WTC11 (cell line): ENCODE measurements around the gene FOLR1. TPM values are rescaled to one million over a fixed set of nuclear protein-coding genes. Genes with fewer than 3 reads are reported as not detected.

Source experiments
- ATAC-seq: fragments of 200-7000 bp; cut with Tn5 transposase; 2 replicates; pipeline ENCODE4 v1.10.0; 2021; ENCODE audit warnings: mild to moderate bottlenecking, moderate library complexity
- CTCF ChIA-PET: fragments of 300-600 bp; sonication (Branson Sonifier 250); formaldehyde crosslinking; loops from one replicate; lab custom pipeline; 2021; ENCODE audit warnings: antibody characterized with exemption; lab: Charles Lee
- POLR2A ChIA-PET: fragments of 350-600 bp; sonication (Branson Sonifier 250); formaldehyde crosslinking; loops from one replicate; lab custom pipeline; 2021; ENCODE audit warnings: antibody characterized with exemption; lab: Charles Lee
- DNase-seq: peaks from one replicate; pipeline ENCODE4 v3.0.0; 2021; ENCODE audit warnings: low spot score
- H3K27ac Mint-ChIP-seq: 2 replicates; pipeline ENCODE4 v1.8.0; 2021; ENCODE audit warnings: mixed read lengths
- H3K27me3 Mint-ChIP-seq: 2 replicates; pipeline ENCODE4 v1.8.0; 2021; ENCODE audit warnings: low read depth, mild to moderate bottlenecking, moderate library complexity, mixed read lengths
- H3K36me3 Mint-ChIP-seq: 2 replicates; pipeline ENCODE4 v1.8.0; 2021; ENCODE audit warnings: mixed read lengths
- H3K4me1 Mint-ChIP-seq: 2 replicates; pipeline ENCODE4 v1.8.0; 2022; ENCODE audit warnings: mixed read lengths
- H3K4me3 Mint-ChIP-seq: 2 replicates; pipeline ENCODE4 v1.8.0; 2021; ENCODE audit warnings: mild to moderate bottlenecking, moderate library complexity, mixed read lengths
- H3K9me3 Mint-ChIP-seq: 2 replicates; pipeline ENCODE4 v1.8.0; 2021; ENCODE audit warnings: mixed read lengths
- EMX1 ChIP-seq: fragments of 250-450 bp; sonication (Bioruptor Pico); IDR thresholded peaks from 2 replicates; pipeline ENCODE4 v1.8.0; 2021; ENCODE audit warnings: mild to moderate bottlenecking
- FOXP1 ChIP-seq: sonication (generic); formaldehyde crosslinking; IDR thresholded peaks from 2 replicates; pipeline ENCODE4 v1.8.0; 2022; ENCODE audit warnings: missing genetic modification reagents, mild to moderate bottlenecking, moderate library complexity, borderline replicate concordance
- MXD4 ChIP-seq: fragments of 250-450 bp; sonication (Bioruptor Pico); IDR thresholded peaks from 2 replicates; pipeline ENCODE4 v1.8.0; 2021; ENCODE audit warnings: mild to moderate bottlenecking, moderate library complexity, borderline replicate concordance
- NR1H2 ChIP-seq: sonication (generic); formaldehyde crosslinking; IDR thresholded peaks from 2 replicates; pipeline ENCODE4 v1.9.0; 2021; ENCODE audit warnings: mild to moderate bottlenecking, moderate library complexity, missing genetic modification reagents
- PRRX2 ChIP-seq: fragments of 250-450 bp; sonication (Bioruptor Pico); IDR thresholded peaks from 2 replicates; pipeline ENCODE4 v1.8.0; 2021; ENCODE audit warnings: mild to moderate bottlenecking
- SP1 ChIP-seq: sonication (generic); formaldehyde crosslinking; conservative IDR thresholded peaks from 2 replicates; pipeline ENCODE4 v1.8.1; 2022; ENCODE audit warnings: missing genetic modification reagents
- TCF7 ChIP-seq: sonication (generic); formaldehyde crosslinking; IDR thresholded peaks from 2 replicates; pipeline ENCODE4 v1.8.0; 2022; ENCODE audit warnings: mild to moderate bottlenecking, low read depth, missing genetic modification reagents, moderate library complexity
- ZNF138 ChIP-seq: sonication (generic); formaldehyde crosslinking; conservative IDR thresholded peaks from 2 replicates; pipeline ENCODE4 v1.8.1; 2022; ENCODE audit warnings: mild to moderate bottlenecking, moderate library complexity, missing genetic modification reagents
- ZNF232 ChIP-seq: sonication (generic); formaldehyde crosslinking; IDR thresholded peaks from 2 replicates; pipeline ENCODE4 v1.8.0; 2022; ENCODE audit warnings: mild to moderate bottlenecking, missing genetic modification reagents
- ZNF263 ChIP-seq: sonication (generic); formaldehyde crosslinking; IDR thresholded peaks from 2 replicates; pipeline ENCODE4 v1.8.1; 2022; ENCODE audit warnings: low read depth, mild to moderate bottlenecking, moderate library complexity, missing genetic modification reagents
- ZNF671 ChIP-seq: fragments of 250-450 bp; sonication (Bioruptor Pico); IDR thresholded peaks from 2 replicates; pipeline ENCODE4 v1.8.0; 2021; ENCODE audit warnings: mild to moderate bottlenecking
- total RNA-seq: library from RNA; stranded (reverse); gene quantifications from 3 replicates; pipeline ENCODE4 v1.2.3, GENCODE V29; 2021
- TF ChIP-seq, protein P1 (sequence below): fragments of 250-450 bp; sonication (Bioruptor Pico); IDR thresholded peaks from 2 replicates; pipeline ENCODE4 v1.9.0; 2021; ENCODE audit warnings: mild to moderate bottlenecking
- TF ChIP-seq, protein P2 (sequence below): fragments of 250-450 bp; sonication (Bioruptor Pico); IDR thresholded peaks from 2 replicates; pipeline ENCODE4 v1.9.0; 2021; ENCODE audit warnings: mild to moderate bottlenecking, borderline replicate concordance
- TF ChIP-seq, protein P3 (sequence below): fragments of 200-600 bp; IDR thresholded peaks from 2 replicates; pipeline ENCODE4 v1.8.0; 2022; ENCODE audit warnings: antibody characterized with exemption
- TF ChIP-seq, protein P4 (sequence below): fragments of 250-450 bp; sonication (Bioruptor Pico); IDR thresholded peaks from 2 replicates; pipeline ENCODE4 v1.9.0; 2021; ENCODE audit warnings: mild to moderate bottlenecking
- TF ChIP-seq, protein P5 (sequence below): sonication (generic); formaldehyde crosslinking; IDR thresholded peaks from 2 replicates; pipeline ENCODE4 v1.8.0; 2022; ENCODE audit warnings: mild to moderate bottlenecking, missing genetic modification reagents
- TF ChIP-seq, protein P6 (sequence below): sonication (generic); formaldehyde crosslinking; IDR thresholded peaks from 2 replicates; pipeline ENCODE4 v1.8.1; 2023; ENCODE audit warnings: mild to moderate bottlenecking, missing genetic modification reagents
- TF ChIP-seq, protein P7 (sequence below): fragments of 250-450 bp; sonication (Bioruptor Pico); conservative IDR thresholded peaks from 2 replicates; pipeline ENCODE4 v1.9.0; 2021; ENCODE audit warnings: mild to moderate bottlenecking

FOLR1 gene
- total RNA-seq, 1 experiment from 2014 or later: 0.35 TPM

DNA sequence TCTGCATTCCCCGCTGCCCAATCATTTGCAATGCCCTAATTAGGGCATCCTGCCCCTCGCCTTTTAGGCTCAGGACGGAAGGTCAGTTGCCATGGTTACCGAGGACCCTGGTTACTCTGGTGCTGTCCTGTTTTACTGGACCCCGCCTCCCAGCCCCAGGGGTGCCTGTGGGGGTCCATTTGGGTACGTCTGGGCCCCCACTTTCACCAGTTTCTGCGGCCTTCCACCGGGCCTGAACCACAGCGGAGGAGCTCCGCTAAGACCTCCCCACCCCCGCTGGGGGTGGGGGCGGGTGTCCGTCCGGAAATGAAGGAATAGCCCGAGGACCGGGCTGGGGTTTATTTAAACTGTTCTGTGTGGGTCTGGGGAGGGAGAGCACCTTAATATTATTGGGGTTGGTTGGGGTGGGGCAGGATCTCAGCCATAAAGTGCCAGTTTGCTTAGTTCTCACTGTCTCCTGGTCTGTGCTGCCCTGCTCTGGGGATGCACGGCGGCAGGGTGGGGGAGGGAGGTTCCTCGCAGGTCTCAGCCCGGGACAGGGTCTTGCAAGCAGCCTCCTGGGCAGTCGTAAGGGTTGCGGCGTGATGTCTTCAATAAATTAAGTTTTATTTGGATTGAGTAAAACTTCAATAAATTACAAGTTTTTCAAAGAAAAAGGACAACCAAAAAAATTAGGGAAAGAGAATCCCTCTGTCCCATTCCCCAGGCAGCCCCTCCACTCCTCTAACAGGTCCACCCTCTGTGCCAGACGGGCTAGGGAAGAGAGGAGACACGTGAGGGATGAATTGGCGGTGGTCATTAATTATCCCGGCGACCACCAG is 46.8 kb downstream of the FOLR1 start:
- Mint-ChIP-seq H3K4me1 (peaks cover 36% of the 10 kb centered on the region), H3K36me3 (peaks cover 17% of the 10 kb centered on the region), H3K27ac (no peak overlapping the region), H3K4me3 (peak overlapping the region; percentile 73), H3K27me3 (peaks cover 53% of the 10 kb centered on the region), H3K9me3 (no peaks in the 10 kb centered on the region)
- DNase-seq: peak; percentile 34
- TF ChIP-seq SP1 (CRISPR knock-in tag) (0 out of 2 replicates have a peak, but pooled peaks have one; percentile 24), ZNF671 (CRISPR knock-in tag) (no peak)
- CTCF ChIA-PET: interaction anchor here (0.6 to 4.8 kb wide), 39 partner anchors 9 to 352 kb away, joined by 3 to 123 read pairs (median 4); partner anchors contain the start of genes ANAPC15, CLPB, FOLR2 and INPPL1
- POLR2A ChIA-PET: interaction anchor here (0.9 to 5.7 kb wide), 4 partner anchors 9 to 310 kb away, joined by 3 to 37 read pairs (median 3); partner anchors contain the start of genes INPPL1 and XNDC1N
- ATAC-seq: peak; percentile 4

DNA sequence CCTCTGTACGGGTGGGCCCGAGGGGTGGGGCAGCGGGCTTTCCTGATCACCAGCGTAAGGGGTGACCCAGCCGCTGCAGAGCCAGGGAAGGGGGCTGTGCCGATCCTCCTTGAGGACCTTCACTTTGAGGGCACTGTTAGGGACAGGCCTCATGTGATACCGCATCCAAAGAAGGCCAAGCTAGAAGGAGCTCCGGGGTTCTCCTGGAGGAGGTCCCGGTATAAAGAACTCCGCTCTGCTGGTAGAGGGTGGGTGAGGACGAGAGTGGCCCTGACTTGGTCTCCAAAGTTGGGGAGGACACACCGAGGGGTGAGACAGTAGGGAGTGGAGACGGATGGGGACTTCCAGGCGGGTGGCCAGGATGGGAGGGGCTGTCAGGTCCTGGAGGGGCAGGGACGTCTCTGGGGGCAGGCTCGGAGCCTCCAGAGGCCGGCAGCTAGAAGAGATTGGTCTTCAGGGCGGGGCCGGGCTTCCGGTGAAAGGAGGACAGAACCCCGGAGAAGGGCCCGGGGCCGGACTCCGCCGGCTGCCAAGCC is 47.4 kb downstream of the FOLR1 start:
- TF ChIP-seq FOXP1 (CRISPR knock-in tag) (peak; percentile 26; the same call in 1 of the 2 replicates), PRRX2 (CRISPR knock-in tag) (0 out of 2 replicates have a peak, but pooled peaks have one; percentile 50), ZNF232 (CRISPR knock-in tag) (no peak), TCF7 (CRISPR knock-in tag) (no peak), SP1 (CRISPR knock-in tag) (peak; percentile 63; the same call in 1 of the 2 replicates), ZNF263 (CRISPR knock-in tag) (no peak), NR1H2 (CRISPR knock-in tag) (no peak), EMX1 (CRISPR knock-in tag) (peak; percentile 87), ZNF138 (CRISPR knock-in tag) (no peak), MXD4 (CRISPR knock-in tag) (no peak)
- TF ChIP-seq, protein P1, sequence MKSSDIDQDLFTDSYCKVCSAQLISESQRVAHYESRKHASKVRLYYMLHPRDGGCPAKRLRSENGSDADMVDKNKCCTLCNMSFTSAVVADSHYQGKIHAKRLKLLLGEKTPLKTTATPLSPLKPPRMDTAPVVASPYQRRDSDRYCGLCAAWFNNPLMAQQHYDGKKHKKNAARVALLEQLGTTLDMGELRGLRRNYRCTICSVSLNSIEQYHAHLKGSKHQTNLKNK (CRISPR knock-in tag): no peak
- TF ChIP-seq, protein P2, sequence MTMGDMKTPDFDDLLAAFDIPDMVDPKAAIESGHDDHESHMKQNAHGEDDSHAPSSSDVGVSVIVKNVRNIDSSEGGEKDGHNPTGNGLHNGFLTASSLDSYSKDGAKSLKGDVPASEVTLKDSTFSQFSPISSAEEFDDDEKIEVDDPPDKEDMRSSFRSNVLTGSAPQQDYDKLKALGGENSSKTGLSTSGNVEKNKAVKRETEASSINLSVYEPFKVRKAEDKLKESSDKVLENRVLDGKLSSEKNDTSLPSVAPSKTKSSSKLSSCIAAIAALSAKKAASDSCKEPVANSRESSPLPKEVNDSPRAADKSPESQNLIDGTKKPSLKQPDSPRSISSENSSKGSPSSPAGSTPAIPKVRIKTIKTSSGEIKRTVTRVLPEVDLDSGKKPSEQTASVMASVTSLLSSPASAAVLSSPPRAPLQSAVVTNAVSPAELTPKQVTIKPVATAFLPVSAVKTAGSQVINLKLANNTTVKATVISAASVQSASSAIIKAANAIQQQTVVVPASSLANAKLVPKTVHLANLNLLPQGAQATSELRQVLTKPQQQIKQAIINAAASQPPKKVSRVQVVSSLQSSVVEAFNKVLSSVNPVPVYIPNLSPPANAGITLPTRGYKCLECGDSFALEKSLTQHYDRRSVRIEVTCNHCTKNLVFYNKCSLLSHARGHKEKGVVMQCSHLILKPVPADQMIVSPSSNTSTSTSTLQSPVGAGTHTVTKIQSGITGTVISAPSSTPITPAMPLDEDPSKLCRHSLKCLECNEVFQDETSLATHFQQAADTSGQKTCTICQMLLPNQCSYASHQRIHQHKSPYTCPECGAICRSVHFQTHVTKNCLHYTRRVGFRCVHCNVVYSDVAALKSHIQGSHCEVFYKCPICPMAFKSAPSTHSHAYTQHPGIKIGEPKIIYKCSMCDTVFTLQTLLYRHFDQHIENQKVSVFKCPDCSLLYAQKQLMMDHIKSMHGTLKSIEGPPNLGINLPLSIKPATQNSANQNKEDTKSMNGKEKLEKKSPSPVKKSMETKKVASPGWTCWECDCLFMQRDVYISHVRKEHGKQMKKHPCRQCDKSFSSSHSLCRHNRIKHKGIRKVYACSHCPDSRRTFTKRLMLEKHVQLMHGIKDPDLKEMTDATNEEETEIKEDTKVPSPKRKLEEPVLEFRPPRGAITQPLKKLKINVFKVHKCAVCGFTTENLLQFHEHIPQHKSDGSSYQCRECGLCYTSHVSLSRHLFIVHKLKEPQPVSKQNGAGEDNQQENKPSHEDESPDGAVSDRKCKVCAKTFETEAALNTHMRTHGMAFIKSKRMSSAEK (CRISPR knock-in tag): 0 out of 2 replicates have a peak, but pooled peaks have one; percentile 0
- TF ChIP-seq, protein P3, sequence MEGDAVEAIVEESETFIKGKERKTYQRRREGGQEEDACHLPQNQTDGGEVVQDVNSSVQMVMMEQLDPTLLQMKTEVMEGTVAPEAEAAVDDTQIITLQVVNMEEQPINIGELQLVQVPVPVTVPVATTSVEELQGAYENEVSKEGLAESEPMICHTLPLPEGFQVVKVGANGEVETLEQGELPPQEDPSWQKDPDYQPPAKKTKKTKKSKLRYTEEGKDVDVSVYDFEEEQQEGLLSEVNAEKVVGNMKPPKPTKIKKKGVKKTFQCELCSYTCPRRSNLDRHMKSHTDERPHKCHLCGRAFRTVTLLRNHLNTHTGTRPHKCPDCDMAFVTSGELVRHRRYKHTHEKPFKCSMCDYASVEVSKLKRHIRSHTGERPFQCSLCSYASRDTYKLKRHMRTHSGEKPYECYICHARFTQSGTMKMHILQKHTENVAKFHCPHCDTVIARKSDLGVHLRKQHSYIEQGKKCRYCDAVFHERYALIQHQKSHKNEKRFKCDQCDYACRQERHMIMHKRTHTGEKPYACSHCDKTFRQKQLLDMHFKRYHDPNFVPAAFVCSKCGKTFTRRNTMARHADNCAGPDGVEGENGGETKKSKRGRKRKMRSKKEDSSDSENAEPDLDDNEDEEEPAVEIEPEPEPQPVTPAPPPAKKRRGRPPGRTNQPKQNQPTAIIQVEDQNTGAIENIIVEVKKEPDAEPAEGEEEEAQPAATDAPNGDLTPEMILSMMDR: no peak
- TF ChIP-seq, protein P4, sequence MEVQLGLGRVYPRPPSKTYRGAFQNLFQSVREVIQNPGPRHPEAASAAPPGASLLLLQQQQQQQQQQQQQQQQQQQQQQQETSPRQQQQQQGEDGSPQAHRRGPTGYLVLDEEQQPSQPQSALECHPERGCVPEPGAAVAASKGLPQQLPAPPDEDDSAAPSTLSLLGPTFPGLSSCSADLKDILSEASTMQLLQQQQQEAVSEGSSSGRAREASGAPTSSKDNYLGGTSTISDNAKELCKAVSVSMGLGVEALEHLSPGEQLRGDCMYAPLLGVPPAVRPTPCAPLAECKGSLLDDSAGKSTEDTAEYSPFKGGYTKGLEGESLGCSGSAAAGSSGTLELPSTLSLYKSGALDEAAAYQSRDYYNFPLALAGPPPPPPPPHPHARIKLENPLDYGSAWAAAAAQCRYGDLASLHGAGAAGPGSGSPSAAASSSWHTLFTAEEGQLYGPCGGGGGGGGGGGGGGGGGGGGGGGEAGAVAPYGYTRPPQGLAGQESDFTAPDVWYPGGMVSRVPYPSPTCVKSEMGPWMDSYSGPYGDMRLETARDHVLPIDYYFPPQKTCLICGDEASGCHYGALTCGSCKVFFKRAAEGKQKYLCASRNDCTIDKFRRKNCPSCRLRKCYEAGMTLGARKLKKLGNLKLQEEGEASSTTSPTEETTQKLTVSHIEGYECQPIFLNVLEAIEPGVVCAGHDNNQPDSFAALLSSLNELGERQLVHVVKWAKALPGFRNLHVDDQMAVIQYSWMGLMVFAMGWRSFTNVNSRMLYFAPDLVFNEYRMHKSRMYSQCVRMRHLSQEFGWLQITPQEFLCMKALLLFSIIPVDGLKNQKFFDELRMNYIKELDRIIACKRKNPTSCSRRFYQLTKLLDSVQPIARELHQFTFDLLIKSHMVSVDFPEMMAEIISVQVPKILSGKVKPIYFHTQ (CRISPR knock-in tag): peak; percentile 61; the same call in 1 of the 2 replicates
- TF ChIP-seq, protein P5, sequence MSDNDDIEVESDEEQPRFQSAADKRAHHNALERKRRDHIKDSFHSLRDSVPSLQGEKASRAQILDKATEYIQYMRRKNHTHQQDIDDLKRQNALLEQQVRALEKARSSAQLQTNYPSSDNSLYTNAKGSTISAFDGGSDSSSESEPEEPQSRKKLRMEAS (CRISPR knock-in tag): no peak
- TF ChIP-seq, protein P6, sequence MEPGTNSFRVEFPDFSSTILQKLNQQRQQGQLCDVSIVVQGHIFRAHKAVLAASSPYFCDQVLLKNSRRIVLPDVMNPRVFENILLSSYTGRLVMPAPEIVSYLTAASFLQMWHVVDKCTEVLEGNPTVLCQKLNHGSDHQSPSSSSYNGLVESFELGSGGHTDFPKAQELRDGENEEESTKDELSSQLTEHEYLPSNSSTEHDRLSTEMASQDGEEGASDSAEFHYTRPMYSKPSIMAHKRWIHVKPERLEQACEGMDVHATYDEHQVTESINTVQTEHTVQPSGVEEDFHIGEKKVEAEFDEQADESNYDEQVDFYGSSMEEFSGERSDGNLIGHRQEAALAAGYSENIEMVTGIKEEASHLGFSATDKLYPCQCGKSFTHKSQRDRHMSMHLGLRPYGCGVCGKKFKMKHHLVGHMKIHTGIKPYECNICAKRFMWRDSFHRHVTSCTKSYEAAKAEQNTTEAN (CRISPR knock-in tag): 0 out of 2 replicates have a peak, but pooled peaks have one; percentile 64
- TF ChIP-seq, protein P7, sequence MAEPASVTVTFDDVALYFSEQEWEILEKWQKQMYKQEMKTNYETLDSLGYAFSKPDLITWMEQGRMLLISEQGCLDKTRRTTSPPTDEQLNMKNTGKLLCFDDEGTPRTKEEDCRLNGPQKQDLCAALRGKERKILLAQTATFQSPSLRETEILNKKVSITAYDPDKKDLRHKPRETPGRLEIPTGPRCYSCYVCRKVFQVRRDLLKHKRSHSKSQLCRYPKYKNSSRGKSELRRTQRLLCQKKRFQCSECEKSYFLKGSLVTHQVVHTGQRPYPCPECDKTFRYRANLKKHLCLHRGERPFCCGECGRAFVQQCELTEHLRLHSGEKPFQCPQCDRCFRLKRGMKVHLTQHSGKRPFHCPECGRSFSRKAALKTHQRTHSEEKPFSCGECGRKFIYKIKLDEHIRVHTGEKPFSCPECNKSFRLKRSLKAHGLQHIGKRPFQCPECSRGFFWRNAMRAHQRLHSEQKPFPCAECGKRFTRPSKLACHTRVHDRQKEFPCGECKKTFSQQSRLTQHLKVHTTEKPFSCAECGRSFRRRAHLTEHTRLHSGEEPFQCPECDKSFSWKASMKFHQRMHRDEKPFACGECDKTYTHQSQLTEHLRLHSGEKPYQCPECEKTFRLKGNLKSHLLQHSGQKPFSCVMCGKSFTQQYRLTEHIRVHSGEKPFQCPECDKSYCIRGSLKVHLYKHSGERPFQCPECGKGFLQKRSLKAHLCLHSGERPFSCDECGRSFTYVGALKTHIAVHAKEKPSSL (CRISPR knock-in tag): 0 out of 2 replicates have a peak, but pooled peaks have one; percentile 9
- Mint-ChIP-seq H3K36me3 (peaks cover 10% of the 10 kb centered on the region), H3K27me3 (peaks cover 54% of the 10 kb centered on the region), H3K27ac (no peak overlapping the region), H3K9me3 (no peaks in the 10 kb centered on the region), H3K4me3 (peak overlapping the region; percentile 73), H3K4me1 (peaks cover 36% of the 10 kb centered on the region)
- POLR2A ChIA-PET: interaction anchor here (1.2 to 5.7 kb wide), 2 partner anchors 15 to 311 kb away, joined by 3 to 37 read pairs; partner anchors contain the start of genes INPPL1 and XNDC1N
- DNase-seq: peak; percentile 62
- CTCF ChIA-PET: interaction anchor here (0.6 to 4.8 kb wide), 9 partner anchors 14 to 214 kb away, joined by 3 to 123 read pairs (median 15); partner anchors contain the start of genes CLPB and INPPL1
- ATAC-seq: peak; percentile 7
